ENCODE results near the gene CFAP54.
A peak's percentile ranks its signal among the peaks of the same experiment; 100 is the strongest.

CFAP54 gene

DNA sequence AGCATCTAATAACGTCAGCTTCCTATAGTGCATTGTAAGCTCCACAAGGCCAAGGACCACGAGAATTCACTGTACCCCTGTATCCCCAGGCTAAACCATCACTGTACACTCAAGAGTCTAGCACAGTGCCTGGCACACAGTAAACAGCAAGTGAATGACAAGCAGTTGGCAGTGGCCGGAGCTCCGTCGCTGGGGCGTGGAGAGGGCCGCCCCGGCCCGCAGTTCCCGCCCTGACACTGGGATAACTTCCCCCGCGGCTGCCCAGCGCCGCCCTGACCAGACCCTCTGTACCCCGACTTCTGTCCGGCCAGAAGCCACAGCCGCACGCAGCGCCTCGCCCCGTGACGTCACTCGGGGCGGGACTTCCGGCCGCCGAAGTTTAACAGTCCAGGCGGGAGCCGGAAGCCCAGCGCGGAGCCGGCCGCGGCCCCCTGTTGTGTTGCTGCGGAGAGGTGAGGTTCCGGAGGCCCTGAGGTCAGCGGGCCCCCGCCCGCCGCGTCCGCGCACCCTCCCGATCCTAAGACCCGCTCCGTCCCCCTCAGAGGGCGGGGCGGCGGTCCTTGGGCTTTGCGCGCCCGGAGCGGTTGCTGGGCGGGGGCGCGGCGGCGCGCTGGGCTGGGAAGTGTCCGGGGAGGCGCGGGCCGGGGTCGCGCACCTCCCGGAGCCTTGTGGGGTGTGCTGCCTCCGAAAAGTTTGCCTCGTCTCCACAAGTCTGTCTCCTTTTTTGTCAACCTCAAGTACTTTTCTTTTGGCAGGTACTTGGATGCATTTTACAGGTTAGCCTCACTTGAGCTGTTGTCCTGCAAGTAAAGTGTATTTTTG is 417.7 kb downstream of the CFAP54 start, which contains the start of gene NEDD1:
Gene NEDD1, plus strand, starts transcription at position 409 of the 822 bp plus-strand sequence. CDS start 2,503 bp downstream, outside the sequence.
- peak; percentile 67 for DNase-seq

DNA sequence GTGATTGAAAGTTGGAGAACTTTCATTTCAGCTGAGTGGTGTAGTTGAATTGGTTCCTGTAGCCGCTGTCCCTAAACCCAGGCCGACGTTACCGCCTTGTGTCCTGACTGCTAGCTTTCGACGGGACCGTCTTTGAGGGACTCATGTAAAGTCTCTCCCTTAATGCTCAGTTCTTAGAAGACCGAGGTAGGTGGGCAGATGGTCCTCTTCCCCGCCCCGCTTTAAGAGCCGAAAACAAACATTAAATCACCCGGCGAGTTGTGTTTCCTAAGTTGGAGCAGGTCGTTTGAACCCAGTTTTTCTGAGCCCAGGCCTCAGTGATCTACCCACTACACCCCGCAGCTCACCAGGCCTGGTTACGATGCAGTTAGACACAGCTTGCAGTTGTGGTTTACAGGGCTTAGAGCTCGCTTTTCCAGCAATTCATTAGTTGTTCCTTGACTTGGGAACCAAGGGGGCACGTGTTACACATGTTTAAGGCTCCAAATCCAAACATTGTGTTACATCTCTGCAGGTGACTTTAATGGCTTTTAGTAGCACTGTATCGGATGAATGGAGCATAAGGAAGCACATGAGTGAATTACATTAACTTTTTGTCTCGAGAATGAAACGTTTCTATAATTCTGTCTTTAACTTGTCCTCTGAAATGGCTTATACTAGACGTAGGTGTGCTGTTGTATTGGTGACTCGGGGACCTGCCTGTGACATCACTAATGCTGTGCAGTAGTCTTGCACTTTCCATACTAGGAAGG is 418.5 kb downstream of the CFAP54 start:
- peak; percentile 0 for DNase-seq

DNA sequence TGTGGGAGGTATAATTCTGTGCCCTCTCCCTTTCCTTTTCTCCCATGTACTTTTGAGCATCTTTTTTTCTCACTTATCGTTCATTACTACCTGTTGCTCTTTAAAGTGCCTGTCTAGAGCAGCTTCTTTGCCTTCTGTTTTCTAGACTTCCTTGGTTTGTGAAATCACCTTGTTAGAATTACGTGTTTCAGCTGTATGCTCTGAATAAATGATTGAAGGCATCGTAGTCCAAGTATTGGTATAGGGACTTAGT is 419.0 kb downstream of the CFAP54 start:
- DNase-seq, result no peak

DNA sequence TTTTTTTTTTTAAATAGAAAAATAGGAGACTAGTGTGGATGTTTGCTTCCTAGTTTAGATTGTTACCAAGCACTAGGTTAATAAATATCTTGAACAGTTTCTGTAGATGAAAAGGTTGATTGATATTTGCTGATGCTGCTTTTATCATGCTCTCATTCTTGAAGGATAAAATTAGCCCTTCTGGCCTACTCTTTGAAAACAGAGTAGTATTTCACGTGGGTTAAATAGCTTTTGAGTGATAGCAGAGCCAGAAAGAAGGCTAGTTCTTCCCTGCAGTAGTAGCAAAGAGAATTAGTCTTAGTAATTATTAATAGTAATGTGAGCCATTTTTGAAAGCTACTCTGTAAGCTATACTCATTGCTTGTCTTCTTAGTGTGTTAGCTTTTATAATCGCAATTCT is 422.9 kb downstream of the CFAP54 start:
- DNase-seq, result no peak

DNA sequence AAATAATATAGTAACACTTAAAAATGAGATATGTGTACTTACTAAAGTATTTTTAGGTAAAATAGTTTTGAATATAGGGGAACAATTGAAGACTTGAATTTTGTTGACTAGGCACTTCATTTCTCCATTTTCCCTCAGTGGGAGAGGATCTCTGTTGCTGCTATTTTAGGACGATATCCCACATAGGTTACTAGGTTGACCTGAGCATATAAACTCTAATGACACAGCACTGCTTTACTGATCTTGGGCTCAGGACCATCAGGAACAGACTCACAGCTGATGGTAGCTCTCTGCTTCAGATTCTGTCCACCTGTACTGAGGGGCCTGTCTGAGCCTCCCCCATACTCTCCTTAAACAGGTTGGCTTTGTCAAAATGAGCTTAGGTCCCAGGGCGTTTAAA is 423.6 kb downstream of the CFAP54 start:
- no peak for DNase-seq

DNA sequence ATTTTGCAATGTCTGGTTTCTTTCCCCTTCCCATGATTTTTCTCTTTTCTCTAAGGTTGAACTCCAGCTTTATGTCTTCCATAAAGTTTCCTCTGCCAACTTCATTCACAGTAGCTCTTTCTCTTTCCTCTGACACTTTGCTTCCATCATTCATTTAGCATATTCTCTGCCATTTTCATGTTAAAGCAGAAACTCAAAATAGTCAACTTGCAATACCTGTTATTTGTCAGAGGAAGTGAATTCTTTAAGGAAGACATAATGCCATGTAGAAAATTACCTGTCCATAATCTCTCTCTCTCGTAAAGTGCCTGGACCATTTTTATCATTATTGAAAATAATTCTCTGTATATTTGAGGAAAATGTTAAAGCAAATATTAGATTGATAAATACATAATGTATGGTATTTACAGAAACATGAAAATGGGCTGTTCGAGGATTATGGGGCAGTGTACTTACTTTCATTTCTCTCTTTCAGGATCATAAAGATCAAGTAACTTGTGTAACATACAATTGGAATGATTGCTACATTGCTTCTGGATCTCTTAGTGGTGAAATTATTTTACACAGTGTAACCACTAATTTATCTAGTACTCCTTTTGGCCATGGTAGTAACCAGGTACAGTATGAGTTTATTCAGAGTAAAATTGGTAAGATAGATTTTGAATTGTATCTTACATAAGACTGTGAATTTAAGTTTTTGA is 430.3 kb downstream of the CFAP54 start:
- no peak for DNase-seq

Measured in NCI-H1436 (cell line).